K562 (cell line): Measurements from ENCODE around the gene TBP. TPM values are rescaled to one million over a fixed set of nuclear protein-coding genes. Genes with fewer than 3 reads are reported as not detected.

Source experiments
- ATAC-seq: fragments of 200-7000 bp; cut with Tn5 transposase; 3 replicates; pipeline ENCODE4 v1.9.1; 2020; ENCODE audit warnings: moderate library complexity
- BruUV-seq: library from RNA; stranded (reverse); fragments of 400-500 nt; replicated peaks from 2 replicates; lab custom pipeline; 2021; lab: Mats Ljungman, UMichigan
- CTCF ChIA-PET: fragments of 300-600 bp; formaldehyde crosslinking; extraction: SDS; loops from one replicate; lab custom pipeline; 2021; ENCODE audit warnings: low intra/inter-chr PET ratio; lab: Yijun Ruan, JAX
- POLR2A ChIA-PET: fragments of 300-600, 350-650 bp; sonication (Branson Sonifier 250); formaldehyde crosslinking; extraction: SDS; loops from one replicate; lab custom pipeline; 2021; ENCODE audit warnings: antibody characterized with exemption, inconsistent platforms; lab: Yijun Ruan, JAX
- DNase-seq, 4 experiments: peaks; one replicate each; pipeline versions ENCODE4 v3.0.0 to v3.0.0-alpha.2; 2011 to 2018; ENCODE audit warnings: low spot score in 3 of 4, mixed read lengths in 3 of 4; ENCODE audit errors: extremely low read depth in 1 of 4
- FAIRE-seq: peaks from 2 replicates; lab custom pipeline; 2011; peaks lifted over from hg19 to GRCh38; lab: Jason Lieb, UNC
- H2AFZ ChIP-seq: 2 replicates; pipeline ENCODE4 v1.6.0; 2011; ENCODE audit warnings: low read depth, low read length, control low read depth, inconsistent platforms
- H3K27ac ChIP-seq: fragments of 200-600 bp; 3 replicates; pipeline ENCODE4 v1.8.0; 2011; ENCODE audit warnings: low read depth, mild to moderate bottlenecking, control low read depth, inconsistent platforms, low read length, moderate library complexity, mixed read lengths; ENCODE audit errors: extremely low read depth
- H3K27me3 ChIP-seq, 2 experiments: fragments of 300-600 bp in 1 of 2; 2 replicates in 1 of 2; 3 replicates in 1 of 2; pipeline versions ENCODE4 v1.6.0 to v1.8.0; 2011; ENCODE audit warnings: inconsistent platforms in 2 of 2, low read length in 2 of 2, mild to moderate bottlenecking in 1 of 2, mixed read lengths in 1 of 2, moderate library complexity in 1 of 2; ENCODE audit not compliant: control insufficient read depth in 2 of 2, insufficient read depth in 2 of 2
- H3K36me3 ChIP-seq: fragments of 300-600 bp; 3 replicates; pipeline ENCODE4 v1.8.0; 2011; ENCODE audit warnings: mild to moderate bottlenecking, low read length, inconsistent platforms; ENCODE audit not compliant: control insufficient read depth, insufficient read depth
- H3K4me1 ChIP-seq, 2 experiments: fragments of 200-600 bp in 1 of 2; replicated peaks in 1 of 2; 2 replicates in 1 of 2; 3 replicates in 1 of 2; pipeline versions ENCODE4 v1.5.1 to v1.8.0; 2011; ENCODE audit warnings: inconsistent platforms in 2 of 2, low read length in 2 of 2, mild to moderate bottlenecking in 1 of 2, mixed read lengths in 1 of 2, moderate library complexity in 1 of 2; ENCODE audit not compliant: control insufficient read depth in 2 of 2, insufficient read depth in 2 of 2
- H3K4me2 ChIP-seq: 2 replicates; pipeline ENCODE4 v1.6.1; 2011; ENCODE audit warnings: low read length, control low read depth, inconsistent platforms, mixed read lengths; ENCODE audit not compliant: insufficient read depth
- H3K4me3 ChIP-seq: fragments of 200-600 bp; sonication (generic), shearing (Covaris generic); 2 replicates; pipeline ENCODE4 v1.5.1; 2016; ENCODE audit warnings: control low read depth, inconsistent platforms
- H3K79me2 ChIP-seq: fragments of 200-600 bp; 3 replicates; pipeline ENCODE4 v1.8.0; 2011; ENCODE audit warnings: low read length, inconsistent platforms; ENCODE audit not compliant: control insufficient read depth, insufficient read depth
- H3K9ac ChIP-seq, 2 experiments: 2 replicates each; pipeline versions ENCODE4 v1.6.0 to v1.6.1; 2011; ENCODE audit warnings: low read depth in 2 of 2, low read length in 2 of 2, control low read depth in 1 of 2, inconsistent platforms in 1 of 2, mild to moderate bottlenecking in 1 of 2, mixed read lengths in 1 of 2; ENCODE audit not compliant: insufficient read depth in 1 of 2
- H3K9me1 ChIP-seq: one replicate; pipeline ENCODE4 v1.6.0; 2011; ENCODE audit warnings: inconsistent platforms, mild to moderate bottlenecking, low read length, moderate library complexity; ENCODE audit not compliant: control insufficient read depth, insufficient read depth
- H3K9me3 ChIP-seq: replicated peaks from 2 replicates; pipeline ENCODE4 v1.5.1; 2011; ENCODE audit warnings: low read depth, low read length, inconsistent platforms; ENCODE audit not compliant: control insufficient read depth, insufficient read depth
- H4K20me1 ChIP-seq: replicated peaks from 2 replicates; pipeline ENCODE4 v1.6.1; 2011; ENCODE audit warnings: low read length, inconsistent platforms, mixed read lengths; ENCODE audit not compliant: control insufficient read depth, insufficient read depth
- ARID1B ChIP-seq: fragments of 450-650 bp; IDR thresholded peaks from 2 replicates; pipeline ENCODE4 v1.6.1; 2016; ENCODE audit warnings: antibody characterized with exemption, mild to moderate bottlenecking, inconsistent platforms
- C11orf30 ChIP-seq: fragments of 450-650 bp; IDR thresholded peaks from 2 replicates; pipeline ENCODE4 v1.6.1; 2016; ENCODE audit warnings: low read depth, mild to moderate bottlenecking
- CREM ChIP-seq: IDR thresholded peaks from 2 replicates; pipeline ENCODE4 v1.6.1; 2014; ENCODE audit warnings: antibody characterized with exemption, low read depth
- CXXC5 ChIP-seq: fragments of 250-450 bp; sonication (Bioruptor Pico); IDR thresholded peaks from 2 replicates; pipeline ENCODE4 v1.8.0; 2022; ENCODE audit warnings: inconsistent platforms, mild to moderate bottlenecking, moderate library complexity
- DPF2 ChIP-seq: fragments of 450-650 bp; IDR thresholded peaks from 2 replicates; pipeline ENCODE4 v1.6.1; 2016
- EP300 ChIP-seq: IDR thresholded peaks from 2 replicates; pipeline ENCODE4 v1.6.1; 2012; ENCODE audit warnings: low read length, improper control_type of control experiment
- KLF10 ChIP-seq: fragments of 250-450 bp; sonication (Bioruptor Pico); IDR thresholded peaks from 2 replicates; pipeline ENCODE4 v1.6.1; 2021; ENCODE audit warnings: matching md5 sums
- MAZ ChIP-seq, 2 experiments: fragments of 450-650 bp in 1 of 2; sonication (generic) in 1 of 2; formaldehyde crosslinking; IDR thresholded peaks in 1 of 2; conservative IDR thresholded peaks in 1 of 2; 2 replicates each; pipeline versions ENCODE4 v1.4.0 to v1.5.0; 2020; ENCODE audit warnings: mild to moderate bottlenecking in 1 of 2, missing genetic modification reagents in 1 of 2
- NRF1 ChIP-seq, 2 experiments: fragments of 450-650 bp; IDR thresholded peaks in 1 of 2; conservative IDR thresholded peaks in 1 of 2; 2 replicates each; pipeline ENCODE4 v1.6.1; 2014; ENCODE audit warnings: mild to moderate bottlenecking in 2 of 2
- SP1 ChIP-seq: sonication (generic); formaldehyde crosslinking; IDR thresholded peaks from 2 replicates; pipeline ENCODE4 v1.8.1; 2022; ENCODE audit warnings: mild to moderate bottlenecking, missing genetic modification reagents
- TAL1 ChIP-seq: fragments of 450-650 bp; IDR thresholded peaks from 2 replicates; pipeline ENCODE4 v1.6.1; 2016; ENCODE audit warnings: mild to moderate bottlenecking
- TFAM ChIP-seq: fragments of 250-450 bp; sonication (Bioruptor Pico); conservative IDR thresholded peaks from 2 replicates; pipeline ENCODE4 v1.5.0; 2021; ENCODE audit warnings: mild to moderate bottlenecking, moderate library complexity
- TFAP4 ChIP-seq: sonication (generic); formaldehyde crosslinking; IDR thresholded peaks from 2 replicates; pipeline ENCODE4 v1.8.0; 2022; ENCODE audit warnings: missing genetic modification reagents, mild to moderate bottlenecking, moderate library complexity, borderline replicate concordance
- VEZF1 ChIP-seq: fragments of 200-800 bp; sonication (Bioruptor generic); IDR thresholded peaks from 2 replicates; pipeline ENCODE4 v1.6.1; 2017; ENCODE audit warnings: missing genetic modification characterization, missing compliant biosample characterization
- ZBTB7A ChIP-seq: IDR thresholded peaks from 2 replicates; pipeline ENCODE4 v1.6.1; 2011; ENCODE audit warnings: low read depth, mild to moderate bottlenecking, low read length, moderate library complexity, borderline replicate concordance; ENCODE audit not compliant: control insufficient read depth
- ZNF354B ChIP-seq: fragments of 250-450 bp; sonication (Bioruptor Pico); IDR thresholded peaks from 2 replicates; pipeline ENCODE4 v1.4.0; 2020
- ZNF584 ChIP-seq: fragments of 200-800 bp; sonication (Bioruptor generic); IDR thresholded peaks from 2 replicates; pipeline ENCODE4 v1.6.1; 2016; ENCODE audit warnings: low read depth, mild to moderate bottlenecking, missing genetic modification characterization, missing compliant biosample characterization
- WGBS: fragments of 100-300 bp; shearing (Covaris generic); methylation state at CpG from one replicate; pipeline ENCODE4 v1.1.6; 2016; ENCODE audit warnings: low coverage, mixed read lengths; ENCODE audit not compliant: insufficient coverage; ENCODE audit errors: missing lambda C conversion rate; 5-methylcytosine and 5-hydroxymethylcytosine counted together
- in situ Hi-C: fragments of 300-500 bp; cut with MboI; formaldehyde crosslinking; loops from 4 replicates; pipeline ENCODE4 v1.15.0; 2018; ENCODE audit warnings: inconsistent platforms, mixed read lengths
- intact Hi-C: fragments of 100-400 bp; cut with micrococcal nuclease; formaldehyde crosslinking; loops from 2 replicates; pipeline ENCODE4 v1.14.2; 2022
- polyA plus RNA-seq, 8 experiments: library from polyadenylated mRNA; depleted of rRNA in 4 of 8; stranded (reverse) in 5 of 8; unstranded in 3 of 8; fragments of >200 nt; fragmentation: Nextera tagmentation in 2 of 8; fragmentation: Illumina TruSeq in 1 of 8; extraction: Ambion mirVana in 2 of 8; extraction: Trizol in 1 of 8; gene quantifications; 2 replicates each; pipeline versions ENCODE4 v1.2.1 to v1.2.3, GENCODE V29; 2011 to 2014; ENCODE audit warnings: inconsistent platforms in 1 of 8, missing spikeins in 1 of 8
- total RNA-seq, 7 experiments: library from RNA; depleted of rRNA in 6 of 7; stranded (reverse); fragments of >200 nt in 6 of 7; fragmentation: Illumina TruSeq in 2 of 7; extraction: Trizol in 2 of 7; gene quantifications; 2 replicates each; pipeline versions ENCODE4 v1.2.1 to v1.2.3, GENCODE V29; 2011 to 2021; ENCODE audit warnings: low replicate concordance in 1 of 7
- TF ChIP-seq, protein P1 (sequence below): fragments of 450-650 bp; formaldehyde crosslinking; IDR thresholded peaks from 2 replicates; pipeline ENCODE4 v1.4.0; 2020; ENCODE audit warnings: mild to moderate bottlenecking, moderate library complexity

TBP gene
- total and polyA plus RNA-seq, 9 of the 15 experiments (the other 6 are each of a cell fraction or from before 2014, with no cell fraction given): 28.5 to 86.1 (median 39.5) TPM

- ATAC-seq (peak; percentile 51), DNase-seq (peak in 1 of 4 experiments; percentile 62), FAIRE-seq (peak; percentile 73)
- in situ Hi-C loops (no loop called here), intact Hi-C loops (no loop called here)
- H3K36me3 ChIP-seq: peaks cover 4% of the 10 kb centered on the region; the same call in 1 of the 3 replicates
- no peaks in the 10 kb centered on the region for H3K27me3 ChIP-seq
- peak overlapping the region; percentile 71 for H2AFZ ChIP-seq
- H3K79me2 ChIP-seq: no peaks in the 10 kb centered on the region
- no peaks in the 10 kb centered on the region for H3K9me1 ChIP-seq
- peak overlapping the region; percentile 17 to 57; a peak in 2 of 4 replicates for H3K9ac ChIP-seq
- peak overlapping the region; percentile 5; the same call in 1 of the 3 replicates for H3K27ac ChIP-seq
- H3K9me3 ChIP-seq: peaks cover 3% of the 10 kb centered on the region; the same call in 1 of the 2 replicates
- H3K4me2 ChIP-seq: peak overlapping the region; percentile 57
- H4K20me1 ChIP-seq: no peaks in the 10 kb centered on the region
- H3K4me1 ChIP-seq: peaks cover 10 to 11% of the 10 kb centered on the region in 2 experiments; a peak in 4 of 5 replicates
- CTCF ChIA-PET: no interaction called here
- POLR2A ChIA-PET: interaction anchor here (1.0 to 1.8 kb wide), 3 partner anchors 8 to 33 kb away, joined by 3 to 9 read pairs (median 5); partner anchors contain the start of gene PDCD2
- no peak overlapping the region for H3K4me3 ChIP-seq
- WGBS: 32% methylated on average over 6 of the region's 6 CpGs
- no TSS peak for BruUV-seq
- TF ChIP-seq ZNF354B (no peak), CREM (0 out of 2 replicates have a peak, but pooled peaks have one; percentile 6), ZBTB7A (peak; percentile 27; the same call in 1 of the 2 replicates), NRF1 (conservative IDR thresholded peaks at IDR 0.05 in 1 of 2, IDR thresholded peaks at IDR 0.05 in 1 of 2) (peak; percentile 45 to 60), VEZF1 (CRISPR knock-in tag) (no peak), ZNF584 (CRISPR knock-in tag) (no peak), SP1 (CRISPR knock-in tag) (no peak), MAZ (CRISPR knock-in tag; conservative IDR thresholded peaks at IDR 0.05 in 1 of 2, IDR thresholded peaks at IDR 0.05 in 1 of 2) (no peak), C11orf30 (peak; percentile 43), EP300 (peak; percentile 36; the same call in 1 of the 2 replicates), CXXC5 (CRISPR knock-in tag) (0 out of 2 replicates have a peak, but pooled peaks have one; percentile 10), DPF2 (0 out of 2 replicates have a peak, but pooled peaks have one; percentile 30), ARID1B (peak; percentile 47; the same call in 1 of the 2 replicates), TFAM (CRISPR knock-in tag) (no peak), KLF10 (no peak), TFAP4 (no peak), TAL1 (peak; percentile 3; the same call in 1 of the 2 replicates)
- TF ChIP-seq, protein P1, sequence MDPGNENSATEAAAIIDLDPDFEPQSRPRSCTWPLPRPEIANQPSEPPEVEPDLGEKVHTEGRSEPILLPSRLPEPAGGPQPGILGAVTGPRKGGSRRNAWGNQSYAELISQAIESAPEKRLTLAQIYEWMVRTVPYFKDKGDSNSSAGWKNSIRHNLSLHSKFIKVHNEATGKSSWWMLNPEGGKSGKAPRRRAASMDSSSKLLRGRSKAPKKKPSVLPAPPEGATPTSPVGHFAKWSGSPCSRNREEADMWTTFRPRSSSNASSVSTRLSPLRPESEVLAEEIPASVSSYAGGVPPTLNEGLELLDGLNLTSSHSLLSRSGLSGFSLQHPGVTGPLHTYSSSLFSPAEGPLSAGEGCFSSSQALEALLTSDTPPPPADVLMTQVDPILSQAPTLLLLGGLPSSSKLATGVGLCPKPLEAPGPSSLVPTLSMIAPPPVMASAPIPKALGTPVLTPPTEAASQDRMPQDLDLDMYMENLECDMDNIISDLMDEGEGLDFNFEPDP (CRISPR knock-in tag): no peak
Measured at GRCh38 chr6:170605574-170606259, 51.5 kb downstream of the TBP start.
